ENCODE results near the gene EHMT2.

DNA sequence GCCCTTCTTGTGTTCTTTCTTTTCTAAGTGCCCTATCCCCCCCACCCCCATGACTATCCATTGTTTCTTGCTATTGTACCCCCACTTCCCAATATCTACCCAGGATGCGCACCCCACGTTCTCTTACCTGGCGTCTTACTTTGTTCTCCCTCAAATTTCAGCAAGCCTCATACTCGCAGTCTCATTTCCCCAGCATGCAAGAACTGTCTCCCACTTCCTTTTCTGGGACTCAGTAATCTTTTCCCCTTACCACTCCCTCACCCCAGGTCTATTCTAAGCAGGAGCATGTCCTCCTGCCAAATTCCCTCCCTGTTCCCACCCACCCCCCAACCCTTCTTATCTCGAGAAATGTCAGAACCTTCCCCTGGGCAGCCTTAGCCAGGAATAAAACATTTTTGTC is 1.7 kb upstream of the EHMT2 start:
- TF ChIP-seq ZNF274 (IDR thresholded peaks at IDR 0.05; ENCODE audit: low read depth, low read length) (no peak), YY1 (IDR thresholded peaks at IDR 0.05; ENCODE audit: insufficient read depth, insufficient read length) (no peak), SUZ12 (IDR thresholded peaks at IDR 0.05; ENCODE audit: extremely low read depth, insufficient read depth, insufficient read length) (no peak)

Data from NT2/D1 (cell line).